NOMO-1 (cell line): ENCODE data around the gene MAST4.

Experiments
- DNase-seq, 2 experiments: peaks; one replicate each; lab custom pipeline; 2025; ENCODE audit not compliant: unreplicated experiment in 2 of 2; lab: John Stamatoyannopoulos, UW

Gene MAST4

GRCh38 chr5:67216564-67216963 is 620.4 kb downstream of the MAST4 start:
- DNase-seq, result no peak
